SK-MEL-5 (cell line): Measurements from ENCODE around the gene SPIRE1. TPM values are rescaled to one million over a fixed set of nuclear protein-coding genes. Genes with fewer than 3 reads are reported as not detected.
A peak's percentile ranks its signal among the peaks of the same experiment; 100 is the strongest.

Experiments
- DNase-seq: peaks from one replicate; pipeline ENCODE4 v3.0.0-alpha.2; 2016; ENCODE audit warnings: low read depth, low spot score
- in situ Hi-C: cut with HindIII; loops from 2 replicates; pipeline ENCODE4 v1.10.0; 2016; ENCODE audit warnings: low sequenced_read_pairs, high pct_unique_total_duplicates, low pct_unique_long_range_greater_than_20kb
- polyA plus RNA-seq, 2 experiments: library from polyadenylated mRNA; depleted of rRNA; stranded (reverse); fragments of >200 nt; gene quantifications; 2 replicates each; pipeline ENCODE4 v1.2.3, GENCODE V29; 2015
- total RNA-seq: library from RNA; depleted of rRNA; stranded (reverse); fragments of >200 nt; shearing (Covaris generic); gene quantifications from 2 replicates; pipeline ENCODE4 v1.2.3, GENCODE V29; 2014; rRNA removed

The SPIRE1 gene
- 55.6 and 59.3 TPM in 2 replicates for total RNA-seq
- polyA plus RNA-seq (2015; cell fraction: cytosol; rRNA removed), result 29.9 and 45.4 TPM in 2 replicates
- polyA plus RNA-seq (2015; cell fraction: nucleus; rRNA removed), result 32.1 and 52.9 TPM in 2 replicates

GRCh38 chr18:12657684-12658425 is at the start of gene SPIRE1:
TSS of gene SPIRE1 (minus strand) at chr18:12658107. CDS start at chr18:12657866, 241 bp downstream.
- peak; percentile 75 for DNase-seq
- in situ Hi-C loops, result no loop called here

DNA sequence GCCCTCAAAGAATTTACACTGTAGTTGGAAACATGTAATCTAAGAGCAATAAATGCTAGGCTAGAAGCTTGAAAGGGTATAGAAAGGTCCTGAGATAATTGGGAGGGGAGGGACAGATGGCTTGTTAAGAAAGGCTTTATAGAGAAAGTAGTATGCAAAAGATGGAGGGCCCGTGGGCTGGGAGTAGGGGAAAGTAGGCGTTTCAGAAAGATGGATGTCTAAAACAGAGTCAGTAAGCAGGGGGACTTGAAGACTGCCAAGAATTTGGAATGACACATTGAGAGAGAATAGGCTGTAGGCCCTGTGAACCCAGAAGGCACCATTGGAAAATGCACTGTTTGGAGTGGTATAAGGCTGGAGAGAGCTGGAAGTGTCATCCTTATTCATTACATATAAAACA is 45.8 kb upstream of the SPIRE1 start:
- in situ Hi-C loops, result no loop called here
- DNase-seq, result peak; percentile 5

DNA sequence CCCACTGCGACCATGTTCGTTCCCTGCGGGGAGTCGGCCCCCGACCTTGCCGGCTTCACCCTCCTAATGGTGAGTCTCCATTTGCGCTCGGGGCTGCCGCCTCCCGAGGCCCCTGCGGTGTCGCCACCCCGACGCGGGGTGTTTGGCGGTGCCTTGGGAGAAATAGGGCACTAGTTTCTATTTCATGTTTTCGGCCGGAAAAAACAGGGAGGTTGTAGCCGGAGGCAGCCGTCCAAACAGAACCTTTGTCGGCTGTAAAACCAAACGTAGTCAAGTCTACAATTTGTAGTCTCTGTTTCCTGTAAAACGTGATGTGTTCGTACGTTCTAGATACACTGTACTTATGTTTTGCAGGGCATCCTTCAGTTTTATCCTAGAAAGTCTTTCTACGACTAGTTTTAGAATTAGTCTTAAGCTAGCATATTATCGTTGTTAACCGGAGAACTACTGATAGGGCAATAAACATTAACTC is 45.2 kb upstream of the SPIRE1 start:
- no peak for DNase-seq
- in situ Hi-C loops, result no loop called here

DNA sequence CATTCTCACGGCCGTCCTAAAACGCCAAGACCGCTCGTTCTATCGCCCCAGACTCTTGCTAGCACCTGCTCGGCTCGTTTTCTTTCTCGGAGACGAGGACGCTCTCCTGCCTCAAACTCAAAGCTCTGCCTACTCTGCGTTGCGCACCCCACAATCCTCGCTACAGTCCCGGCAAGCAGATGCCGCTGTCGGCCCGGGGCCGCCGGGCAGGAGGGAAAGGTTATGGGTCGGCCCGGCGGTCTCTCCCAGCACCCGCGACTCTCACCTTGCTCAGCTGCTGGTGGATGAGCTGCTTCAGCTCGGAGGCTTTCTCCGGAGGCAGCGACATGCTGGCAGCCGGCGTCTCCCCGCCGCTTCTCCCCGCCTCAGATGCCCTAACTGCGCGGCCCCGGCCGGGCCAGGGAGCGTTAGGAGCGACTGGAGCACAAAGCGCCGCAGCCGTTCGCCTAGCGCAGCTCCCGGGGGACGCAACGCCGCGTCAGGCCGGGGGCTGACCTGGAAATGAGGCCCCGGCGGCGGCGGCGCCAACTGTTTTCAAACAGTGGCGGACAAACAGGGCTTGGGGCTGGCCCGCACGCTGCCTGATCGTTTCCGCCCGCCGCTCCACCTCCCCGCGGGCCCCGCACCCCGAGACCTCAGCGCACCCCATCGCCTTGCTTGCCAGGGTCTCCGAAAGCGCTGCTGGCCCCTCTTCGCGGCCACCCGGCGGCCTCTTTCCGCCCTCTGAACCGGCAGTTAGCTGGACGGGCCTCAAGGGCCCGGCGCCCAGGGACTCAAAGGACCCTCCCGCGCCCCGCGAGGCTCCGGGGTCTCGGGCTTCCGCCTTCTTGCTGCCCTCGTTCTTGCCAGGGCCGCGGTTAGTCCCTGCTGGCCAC is 44.6 kb upstream of the SPIRE1 start, which contains the start of the genes CEP76 and PSMG2:
CEP76 (minus strand) TSS at position 503 of the 875 bp plus-strand sequence; CDS start at position 328, 175 bp downstream.
PSMG2 (plus strand) TSS at position 822 of the 875 bp plus-strand sequence. CDS start 66 bp downstream, outside the sequence.
- DNase-seq, result peak; percentile 90
- in situ Hi-C loops, result no loop called here

DNA sequence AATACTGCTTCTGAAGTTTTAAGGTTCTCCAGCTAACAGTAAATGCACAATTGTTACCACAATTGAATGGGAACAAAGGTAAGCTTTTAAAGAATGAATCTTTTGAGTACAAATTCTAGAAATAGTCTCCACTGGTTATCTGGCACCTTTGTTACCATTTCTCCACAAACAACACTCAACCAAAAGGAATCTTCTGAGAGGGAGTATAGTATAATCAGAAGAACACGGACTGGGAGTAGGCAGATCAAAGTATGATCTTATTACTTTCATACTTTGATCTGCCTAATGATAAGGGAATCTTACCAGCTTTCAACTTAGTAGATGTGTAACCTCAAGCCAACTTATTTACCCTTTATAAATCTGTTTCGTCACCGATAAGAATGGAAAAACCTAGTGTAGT is 43.3 kb upstream of the SPIRE1 start:
- DNase-seq, result no peak
- in situ Hi-C loops, result no loop called here

DNA sequence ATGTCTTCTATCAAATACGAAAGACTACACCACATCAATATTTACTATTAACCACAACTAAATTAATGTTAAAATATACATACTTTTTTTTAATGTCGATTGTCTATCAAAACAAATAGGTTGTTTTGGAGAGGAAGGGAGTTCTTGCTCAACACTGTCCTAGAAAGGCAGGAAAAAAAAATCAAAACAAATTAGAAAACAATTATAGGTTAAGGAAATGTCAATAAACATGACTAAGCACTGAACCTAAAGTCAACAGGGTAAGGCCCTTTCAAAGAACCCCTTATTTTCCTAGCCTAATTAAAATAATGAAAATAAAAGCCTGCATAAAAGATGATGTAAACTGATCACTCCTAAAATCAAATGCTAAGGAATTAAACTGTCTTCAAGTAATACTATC is 41.8 kb upstream of the SPIRE1 start:
- in situ Hi-C loops, result no loop called here
- no peak for DNase-seq

DNA sequence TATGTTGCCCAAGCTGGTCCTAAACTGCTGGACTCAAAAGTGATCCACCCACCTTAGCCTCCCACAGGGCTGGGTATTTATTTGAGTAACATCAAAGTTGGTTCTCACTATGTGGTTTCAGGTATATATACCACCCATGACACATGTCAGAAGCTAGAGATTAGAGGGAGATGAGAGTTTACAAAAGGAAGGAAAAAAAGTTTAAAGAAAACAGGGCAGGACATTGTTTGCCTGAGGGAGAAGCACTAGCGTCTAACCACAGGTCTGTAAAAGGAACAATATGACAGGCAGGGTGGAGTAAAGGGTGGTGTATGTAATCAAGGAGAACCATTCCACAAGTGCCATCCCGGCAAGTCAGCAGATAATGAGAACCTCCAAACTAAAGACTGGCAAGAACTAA is 36.1 kb upstream of the SPIRE1 start:
- DNase-seq, result no peak
- in situ Hi-C loops, result no loop called here

GRCh38 chr18:12692206-12692605 is 34.3 kb upstream of the SPIRE1 start:
- DNase-seq, result no peak
- in situ Hi-C loops, result no loop called here

DNA sequence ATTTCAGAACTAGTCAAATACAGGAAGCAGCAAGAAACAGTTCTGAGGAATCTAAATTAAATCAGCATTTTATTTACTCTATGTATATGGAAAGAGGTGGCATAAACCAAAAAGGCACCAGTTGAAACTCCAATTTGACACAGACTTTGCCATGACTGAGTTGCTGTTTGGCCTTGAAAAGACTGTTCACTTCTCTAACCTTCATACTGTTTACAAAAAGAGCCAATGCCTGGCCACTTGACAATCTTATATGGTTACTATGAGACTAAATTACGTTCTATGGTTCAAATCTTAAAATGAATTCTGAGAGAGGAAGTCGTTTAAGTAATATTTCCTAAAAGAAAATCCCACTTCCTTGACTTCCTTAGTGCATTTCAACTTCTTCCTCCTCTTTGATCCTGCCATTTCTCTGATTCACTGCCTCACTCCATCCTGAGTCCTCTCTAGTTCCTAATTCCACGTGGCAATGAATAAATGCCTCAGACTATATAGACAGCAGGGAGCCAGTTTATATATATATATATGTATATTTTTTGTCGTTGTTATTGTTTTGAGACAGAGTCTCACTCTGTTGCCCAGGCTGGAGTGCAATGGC is 31.4 kb upstream of the SPIRE1 start:
- in situ Hi-C loops, result no loop called here

GRCh38 chr18:12686100-12686499 is 28.2 kb upstream of the SPIRE1 start:
- in situ Hi-C loops, result no loop called here
- peak; percentile 72 for DNase-seq

More for the DNA sequence above, 31.4 kb upstream of the SPIRE1 start:
- no peak for DNase-seq

DNA sequence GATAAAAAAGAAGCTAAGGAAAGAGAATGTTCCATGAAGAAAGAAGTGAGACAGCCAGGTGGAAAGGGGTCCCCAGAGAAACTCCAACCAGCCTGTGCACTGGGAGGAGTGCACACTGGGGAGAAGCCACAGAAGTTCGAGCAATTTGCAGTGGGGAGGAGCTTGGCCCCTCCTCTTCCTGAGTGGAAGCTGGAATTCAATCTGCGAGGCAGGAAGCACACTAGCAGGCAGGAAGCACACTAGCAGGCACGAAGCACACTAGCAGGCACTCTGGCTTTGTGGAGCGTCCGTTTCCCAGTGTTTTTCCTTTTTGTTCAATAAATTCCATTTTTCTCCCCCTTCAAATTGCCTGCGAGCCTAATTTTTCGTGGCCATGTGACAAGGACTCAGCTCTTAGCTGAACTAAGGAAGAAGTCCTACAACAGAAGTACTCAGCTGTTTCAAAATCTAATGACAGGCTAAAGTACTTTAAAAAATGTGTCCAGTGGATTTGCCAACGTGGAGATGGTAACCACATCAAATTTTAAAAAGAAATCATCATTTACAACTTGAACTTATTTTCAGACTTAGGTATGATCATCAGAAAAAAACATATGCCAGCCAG is 21.4 kb upstream of the SPIRE1 start:
- in situ Hi-C loops, result no loop called here
- peak; percentile 70 for DNase-seq

GRCh38 chr18:12668041-12668440 is 10.1 kb upstream of the SPIRE1 start:
- no peak for DNase-seq
- in situ Hi-C loops, result no loop called here

- in situ Hi-C loops, result no loop called here
Observed at GRCh38 chr18:12659904-12660605, 2.1 kb upstream of the SPIRE1 start.

DNA sequence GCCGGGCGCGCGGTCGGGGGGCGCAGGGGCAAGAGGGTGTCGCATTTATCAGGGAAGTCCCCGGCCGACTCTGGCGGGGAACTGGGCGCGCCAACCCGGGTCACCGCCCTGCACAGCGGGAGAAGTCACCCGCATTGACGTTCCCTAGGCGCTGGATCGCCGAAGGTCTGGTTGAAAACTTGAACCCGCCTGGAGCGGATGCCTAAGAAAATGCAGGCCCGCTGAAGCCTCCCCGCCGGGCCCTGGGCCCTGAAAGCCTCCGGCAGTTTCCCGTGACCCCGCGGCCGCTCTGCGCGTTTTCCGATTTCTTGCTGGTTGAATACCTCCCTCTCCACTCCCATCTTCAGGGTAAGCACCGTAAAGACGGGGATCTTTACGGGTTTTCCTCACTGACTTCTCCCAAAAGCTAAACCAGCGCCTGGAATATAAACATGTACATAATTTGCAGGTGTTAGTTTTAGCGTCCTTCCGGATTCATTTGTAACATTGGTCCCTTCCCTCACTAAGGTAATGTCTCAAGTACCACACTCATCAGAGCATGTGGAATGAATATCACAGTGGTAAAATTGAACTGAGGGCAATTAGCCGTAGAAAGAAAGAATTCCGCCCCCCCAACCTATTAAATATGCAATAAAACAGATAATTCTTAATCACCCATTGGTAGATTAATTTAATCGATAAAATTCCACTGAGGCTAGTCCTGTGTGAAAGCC is 675 bp upstream of the SPIRE1 start:
- DNase-seq, result peak; percentile 47
- in situ Hi-C loops, result no loop called here

More at GRCh38 chr18:12659904-12660605, 2.1 kb upstream of the SPIRE1 start:
- peak; percentile 68 for DNase-seq

- in situ Hi-C loops, result no loop called here
- no peak for DNase-seq
Observed at GRCh38 chr18:12656938-12657683, 796 bp downstream of the SPIRE1 start.

GRCh38 chr18:12656605-12656937 is 1.3 kb downstream of the SPIRE1 start:
- in situ Hi-C loops, result no loop called here
- DNase-seq, result no peak
